Ovary (tissue), 3 donors: ENCODE results near the gene C1orf122.

Experiments
- POLR2A ChIP-seq: fragments of 450-650 bp; IDR thresholded peaks from one replicate; pipeline ENCODE4 v1.6.1; 2017; ENCODE audit warnings: antibody characterized with exemption, mild to moderate bottlenecking, moderate library complexity
- TF ChIP-seq, protein P1 (sequence below), 3 donors: fragments of 450-650 bp in 2 of 3; fragments of 200-600 bp in 1 of 3; IDR thresholded peaks; one replicate each; pipeline versions ENCODE4 v1.5.1 to v1.8.0; 2016 to 2022; ENCODE audit warnings: antibody characterized with exemption in 3 of 3, mild to moderate bottlenecking in 1 of 3
- donor health status: DM: no; HTN: no; CAD: no.

DNA sequence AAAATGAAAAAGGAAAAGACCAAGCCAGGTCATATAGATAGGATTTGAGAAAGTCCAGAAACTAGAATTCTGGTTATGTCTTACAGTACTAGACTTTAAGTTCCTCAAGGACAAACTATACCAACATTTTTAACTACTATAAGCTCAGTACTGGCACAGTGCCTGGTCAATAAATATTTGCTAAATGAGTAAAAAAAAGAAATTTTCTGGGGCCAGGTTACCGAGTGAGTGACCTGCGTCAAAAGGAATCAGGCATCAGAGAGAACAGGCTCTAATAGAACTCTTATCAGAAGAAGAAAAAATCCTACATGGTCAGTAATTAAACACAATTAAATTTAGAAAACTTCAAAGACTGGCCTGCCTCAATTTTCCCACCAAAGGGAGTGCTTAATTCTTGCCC, 24.2 kb downstream of the C1orf122 start:
- TF ChIP-seq, protein P1, sequence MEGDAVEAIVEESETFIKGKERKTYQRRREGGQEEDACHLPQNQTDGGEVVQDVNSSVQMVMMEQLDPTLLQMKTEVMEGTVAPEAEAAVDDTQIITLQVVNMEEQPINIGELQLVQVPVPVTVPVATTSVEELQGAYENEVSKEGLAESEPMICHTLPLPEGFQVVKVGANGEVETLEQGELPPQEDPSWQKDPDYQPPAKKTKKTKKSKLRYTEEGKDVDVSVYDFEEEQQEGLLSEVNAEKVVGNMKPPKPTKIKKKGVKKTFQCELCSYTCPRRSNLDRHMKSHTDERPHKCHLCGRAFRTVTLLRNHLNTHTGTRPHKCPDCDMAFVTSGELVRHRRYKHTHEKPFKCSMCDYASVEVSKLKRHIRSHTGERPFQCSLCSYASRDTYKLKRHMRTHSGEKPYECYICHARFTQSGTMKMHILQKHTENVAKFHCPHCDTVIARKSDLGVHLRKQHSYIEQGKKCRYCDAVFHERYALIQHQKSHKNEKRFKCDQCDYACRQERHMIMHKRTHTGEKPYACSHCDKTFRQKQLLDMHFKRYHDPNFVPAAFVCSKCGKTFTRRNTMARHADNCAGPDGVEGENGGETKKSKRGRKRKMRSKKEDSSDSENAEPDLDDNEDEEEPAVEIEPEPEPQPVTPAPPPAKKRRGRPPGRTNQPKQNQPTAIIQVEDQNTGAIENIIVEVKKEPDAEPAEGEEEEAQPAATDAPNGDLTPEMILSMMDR (IDR thresholded peaks at IDR 0.05) = no peak
- TF ChIP-seq POLR2A = no peak
